PC-3 (cell line): ENCODE data around the gene CDH4. TPM values are rescaled to one million over a fixed set of nuclear protein-coding genes. Genes with fewer than 3 reads are reported as not detected.

Experiments
- ATAC-seq: fragments of 200-7000 bp; cut with Tn5 transposase; 2 replicates; pipeline ENCODE4 v1.9.1; 2020; ENCODE audit warnings: mild to moderate bottlenecking, moderate library complexity
- BruUV-seq: library from RNA; stranded (reverse); fragments of 400-500 nt; replicated peaks from 2 replicates; lab custom pipeline; 2021; lab: Mats Ljungman, UMichigan
- CTCF ChIA-PET: fragments of 300-600 bp; sonication (Branson Sonifier 250); formaldehyde crosslinking; loops from one replicate; lab custom pipeline; 2022; ENCODE audit warnings: antibody characterized with exemption; lab: Charles Lee
- POLR2A ChIA-PET: fragments of 300-600 bp; sonication (Branson Sonifier 250); formaldehyde crosslinking; loops from one replicate; lab custom pipeline; 2022; ENCODE audit warnings: antibody characterized with exemption; ENCODE audit not compliant: unreplicated experiment; lab: Charles Lee
- DNase-seq: peaks from one replicate; pipeline ENCODE4 v3.0.0-alpha.2; 2015
- H2AFZ ChIP-seq: fragments of 300-600 bp; sonication (generic); 2 replicates; pipeline ENCODE4 v1.6.0; 2016; ENCODE audit warnings: antibody characterized with exemption, low read length
- H3F3A ChIP-seq: fragments of 300-600 bp; sonication (generic); one replicate; pipeline ENCODE4 v1.6.0; 2017; ENCODE audit warnings: antibody characterized with exemption, low read length, control low read depth, mild to moderate bottlenecking; ENCODE audit not compliant: unreplicated experiment
- H3K27ac ChIP-seq: fragments of 300-600 bp; sonication (generic); 2 replicates; pipeline ENCODE4 v1.5.1; 2016; ENCODE audit warnings: mild to moderate bottlenecking, low read length
- H3K27me3 ChIP-seq: fragments of 300-600 bp; sonication (generic); 2 replicates; pipeline ENCODE4 v1.6.1; 2016; ENCODE audit warnings: low read length, mixed read lengths
- H3K36me3 ChIP-seq: fragments of 300-600 bp; sonication (generic); 2 replicates; pipeline ENCODE4 v1.6.1; 2016; ENCODE audit warnings: low read depth, mixed run types, low read length, mixed read lengths
- H3K4me1 ChIP-seq: fragments of 300-600 bp; sonication (generic); 2 replicates; pipeline ENCODE4 v1.5.1; 2016; ENCODE audit warnings: low read length; ENCODE audit not compliant: insufficient read depth
- H3K4me2 ChIP-seq: fragments of 300-600 bp; sonication (generic); 2 replicates; pipeline ENCODE4 v1.6.0; 2016; ENCODE audit warnings: low read length
- H3K4me3 ChIP-seq: fragments of 300-600 bp; sonication (generic); 2 replicates; pipeline ENCODE4 v1.5.1; 2016; ENCODE audit warnings: mild to moderate bottlenecking, low read length, mixed read lengths
- H3K79me2 ChIP-seq: fragments of 300-600 bp; sonication (generic); 2 replicates; pipeline ENCODE4 v1.6.1; 2017; ENCODE audit warnings: low read length, mixed read lengths
- H3K9ac ChIP-seq: fragments of 300-600 bp; sonication (generic); 2 replicates; pipeline ENCODE4 v1.6.0; 2016; ENCODE audit warnings: mild to moderate bottlenecking, low read length
- H3K9me2 ChIP-seq: fragments of 300-600 bp; sonication (generic); replicated peaks from 2 replicates; pipeline ENCODE4 v1.6.1; 2016; ENCODE audit warnings: mixed run types, low read length, mixed read lengths
- H3K9me3 ChIP-seq: fragments of 300-600 bp; sonication (generic); 2 replicates; pipeline ENCODE4 v1.6.1; 2016; ENCODE audit warnings: low read length, mixed read lengths
- H4K20me1 ChIP-seq: fragments of 300-600 bp; sonication (generic); 2 replicates; pipeline ENCODE4 v1.6.1; 2016; ENCODE audit warnings: low read length, mixed read lengths
- CTCF ChIP-seq: fragments of 300-600 bp; sonication (generic); conservative IDR thresholded peaks from 2 replicates; pipeline ENCODE4 v1.5.1; 2017; ENCODE audit warnings: antibody characterized with exemption, low read depth, mild to moderate bottlenecking, low read length
- EZH2 ChIP-seq: fragments of 300-600 bp; sonication (generic); IDR thresholded peaks from one replicate; pipeline ENCODE4 v1.6.1; 2017; ENCODE audit warnings: antibody characterized with exemption, mild to moderate bottlenecking, low read length; ENCODE audit not compliant: unreplicated experiment
- EZH2phosphoT487 ChIP-seq: fragments of 300-600 bp; sonication (generic); IDR thresholded peaks from 2 replicates; pipeline ENCODE4 v1.6.1; 2018; ENCODE audit warnings: mild to moderate bottlenecking, antibody characterized with exemption, low read length, borderline replicate concordance
- intact Hi-C: fragments of 100-400 bp; cut with micrococcal nuclease; formaldehyde crosslinking; loops from 2 replicates; pipeline ENCODE4 v1.9.0; 2023
- total RNA-seq: library from RNA; depleted of rRNA; stranded (reverse); fragments of >200 nt; gene quantifications from 2 replicates; pipeline ENCODE4 v1.2.3, GENCODE V29; 2014

CDH4 gene
- total RNA-seq, 1 experiment from 2014 or later: not detected

GRCh38 chr20:61830991-61831390, 578.9 kb downstream of the CDH4 start:
- Histone ChIP-seq H3K79me2 (no peaks in the 10 kb centered on the region), H3K27ac (no peak overlapping the region), H4K20me1 (no peaks in the 10 kb centered on the region), H3K4me1 (no peaks in the 10 kb centered on the region), H3K36me3 (no peaks in the 10 kb centered on the region), H3K4me2 (no peak overlapping the region), H3K9me3 (no peaks in the 10 kb centered on the region), H3K27me3 (peaks cover 99% of the 10 kb centered on the region), H2AFZ (no peak overlapping the region), H3K4me3 (no peak overlapping the region), H3F3A (no peaks in the 10 kb centered on the region), H3K9me2 (no peaks in the 10 kb centered on the region), H3K9ac (no peak overlapping the region)
- TF ChIP-seq EZH2phosphoT487: no peak
- TF ChIP-seq CTCF: no peak
- TF ChIP-seq EZH2: no peak
- CTCF ChIA-PET: interaction anchor here (0.6 kb wide), 1 partner anchor 568 kb away, joined by 17 read pairs; no protein-coding TSS in a partner anchor
- BruUV-seq: no TSS peak
- no peak for DNase-seq
- POLR2A ChIA-PET: no interaction called here
- no peak for ATAC-seq
- intact Hi-C loops: no loop called here

- Histone ChIP-seq H3K9ac (no peak overlapping the region), H3K27me3 (peaks cover 99% of the 10 kb centered on the region), H3K4me2 (no peak overlapping the region), H4K20me1 (no peaks in the 10 kb centered on the region), H3K9me2 (no peaks in the 10 kb centered on the region), H3F3A (no peaks in the 10 kb centered on the region), H3K4me3 (no peak overlapping the region), H3K9me3 (no peaks in the 10 kb centered on the region), H3K79me2 (no peaks in the 10 kb centered on the region), H3K27ac (no peak overlapping the region), H3K36me3 (no peaks in the 10 kb centered on the region), H2AFZ (no peak overlapping the region), H3K4me1 (no peaks in the 10 kb centered on the region)
- no TSS peak for BruUV-seq
- TF ChIP-seq CTCF: no peak
- TF ChIP-seq EZH2: no peak
- TF ChIP-seq EZH2phosphoT487: no peak
- ChIA-PET CTCF (no interaction called here), POLR2A (no interaction called here)
- DNase-seq (no peak), ATAC-seq (no peak)
- intact Hi-C loops: no loop called here
Measured at GRCh38 chr20:61832181-61832580, 580.1 kb downstream of the CDH4 start.

- no peak overlapping the region for H3K4me3 ChIP-seq
- H4K20me1 ChIP-seq: no peaks in the 10 kb centered on the region
- H3F3A ChIP-seq: no peaks in the 10 kb centered on the region
- peaks cover 96% of the 10 kb centered on the region for H3K27me3 ChIP-seq
- no peaks in the 10 kb centered on the region for H3K9me2 ChIP-seq
- DNase-seq: no peak
- H3K36me3 ChIP-seq: no peaks in the 10 kb centered on the region
- ChIA-PET CTCF (no interaction called here), POLR2A (no interaction called here)
- H3K27ac ChIP-seq: no peak overlapping the region
- H3K9me3 ChIP-seq: no peaks in the 10 kb centered on the region
- no peak overlapping the region for H3K9ac ChIP-seq
- no peaks in the 10 kb centered on the region for H3K4me1 ChIP-seq
- BruUV-seq: no TSS peak
- TF ChIP-seq EZH2: no peak
- no peak for TF ChIP-seq EZH2phosphoT487
- TF ChIP-seq CTCF: no peak
- no peak for ATAC-seq
- H3K79me2 ChIP-seq: no peaks in the 10 kb centered on the region
- H2AFZ ChIP-seq: no peak overlapping the region
- H3K4me2 ChIP-seq: no peak overlapping the region
- intact Hi-C loops: no loop called here
Measured at GRCh38 chr20:61833807-61834610, 581.9 kb downstream of the CDH4 start.
